AG04449 (cell line): ENCODE measurements around the gene PDGFC.

Experiments used
- CTCF ChIA-PET: fragments of 350-600 bp; formaldehyde crosslinking; extraction: SDS; loops from one replicate; lab custom pipeline; 2021; ENCODE audit warnings: antibody characterized with exemption; lab: Yijun Ruan, JAX
- POLR2A ChIA-PET: fragments of 400-600, 350-600 bp; formaldehyde crosslinking; extraction: SDS; loops from one replicate; lab custom pipeline; 2020; ENCODE audit warnings: antibody characterized with exemption, inconsistent platforms; lab: Yijun Ruan, JAX
- DNase-seq: peaks from one replicate; pipeline ENCODE4 v3.0.0-alpha.2; 2010; ENCODE audit warnings: low read depth, low spot score
- H3K4me3 ChIP-seq: 2 replicates; pipeline ENCODE4 v1.5.1; 2011; ENCODE audit warnings: low read depth, mild to moderate bottlenecking, control low read depth, low read length
- CTCF ChIP-seq: IDR thresholded peaks from one replicate; pipeline ENCODE4 v1.5.1; 2011; ENCODE audit warnings: mild to moderate bottlenecking, moderate library complexity, low read length, control low read depth, inconsistent platforms; ENCODE audit not compliant: insufficient read depth; ENCODE audit errors: missing control alignments

PDGFC gene

GRCh38 chr4:156889616-156890594 lies 81.7 kb downstream of the PDGFC start:
- ChIA-PET CTCF (interaction anchor here (0.7 to 1.1 kb wide), 2 partner anchors 15 to 156 kb away, joined by 3 read pairs; no protein-coding TSS in a partner anchor), POLR2A (interaction anchor here (1.0 kb wide), 1 partner anchor 11 kb away, joined by 3 read pairs; no protein-coding TSS in a partner anchor)
- TF ChIP-seq CTCF, result no peak
- peak; percentile 34 for DNase-seq
- H3K4me3 ChIP-seq, result no peak overlapping the region

GRCh38 chr4:156888762-156889161 lies 82.8 kb downstream of the PDGFC start:
- no peak for TF ChIP-seq CTCF
- H3K4me3 ChIP-seq, result no peak overlapping the region
- DNase-seq, result peak; percentile 72
- ChIA-PET CTCF (interaction anchor here (0.7 to 1.1 kb wide), 3 partner anchors 10 to 157 kb away, joined by 3 read pairs; no protein-coding TSS in a partner anchor), POLR2A (interaction anchor here (0.6 to 1.0 kb wide), 3 partner anchors 9 to 53 kb away, joined by 3 read pairs; no protein-coding TSS in a partner anchor)

GRCh38 chr4:156886481-156886880 lies 85.1 kb downstream of the PDGFC start:
- H3K4me3 ChIP-seq, result no peak overlapping the region
- ChIA-PET CTCF (interaction anchor here (0.7 to 1.2 kb wide), 2 partner anchors 17 to 82 kb away, joined by 3 read pairs; no protein-coding TSS in a partner anchor), POLR2A (no interaction called here)
- TF ChIP-seq CTCF, result no peak
- DNase-seq, result no peak

GRCh38 chr4:156885374-156885773 lies 86.2 kb downstream of the PDGFC start:
- TF ChIP-seq CTCF, result no peak
- no peak overlapping the region for H3K4me3 ChIP-seq
- ChIA-PET POLR2A (no interaction called here), CTCF (no interaction called here)
- DNase-seq, result no peak

- no peak overlapping the region for H3K4me3 ChIP-seq
- no peak for DNase-seq
- POLR2A ChIA-PET, result no interaction called here
- TF ChIP-seq CTCF, result no peak
- CTCF ChIA-PET, result no interaction called here
These were observed 87.4 kb downstream of the PDGFC start for GRCh38 chr4:156884183-156884582.

- ChIA-PET CTCF (no interaction called here), POLR2A (no interaction called here)
- H3K4me3 ChIP-seq, result no peak overlapping the region
- DNase-seq, result no peak
- no peak for TF ChIP-seq CTCF
These were observed 95.9 kb downstream of the PDGFC start for GRCh38 chr4:156875704-156876103.
